ENCODE data around the gene GPHA2.

DNA sequence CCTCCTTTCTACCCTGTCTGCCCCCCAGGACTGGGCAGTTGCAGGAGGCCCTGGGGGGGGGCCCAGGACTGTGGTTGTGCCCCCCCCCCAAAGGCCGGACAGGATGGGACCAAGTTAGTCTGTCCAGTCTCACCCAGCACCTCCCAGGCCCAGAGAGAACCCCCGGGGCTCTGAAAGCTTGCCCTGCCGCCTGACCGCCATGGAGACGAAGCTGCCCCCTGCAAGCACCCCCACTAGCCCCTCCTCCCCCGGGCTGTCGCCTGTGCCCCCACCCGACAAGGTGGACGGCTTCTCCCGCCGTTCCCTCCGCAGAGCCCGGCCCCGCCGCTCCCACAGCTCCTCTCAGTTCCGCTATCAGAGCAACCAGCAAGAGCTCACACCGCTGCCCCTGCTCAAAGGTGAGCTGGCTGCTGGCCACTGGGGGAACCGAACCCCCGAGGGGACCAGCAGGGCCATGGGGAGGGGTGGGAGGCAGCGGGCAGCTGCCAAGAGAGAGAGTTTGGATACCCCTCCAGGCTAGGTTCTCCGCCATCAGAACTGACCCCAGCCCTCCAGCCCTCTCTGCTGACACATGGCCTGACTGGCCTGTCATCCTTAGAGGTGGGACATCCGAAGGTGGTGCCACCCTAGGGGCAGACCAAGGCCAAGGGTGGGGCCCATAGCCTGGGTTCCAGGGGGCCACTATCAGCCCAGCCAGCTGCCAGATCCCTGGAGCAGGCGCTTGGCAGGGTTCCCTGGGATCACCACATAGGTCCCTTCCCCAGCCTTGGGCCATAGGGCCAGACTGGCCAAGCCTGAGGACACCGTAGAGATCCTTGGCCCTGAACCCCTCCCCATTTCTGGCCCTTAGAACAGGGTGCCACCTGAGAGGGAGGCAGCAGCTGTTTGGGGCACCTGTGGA lies 9.9 kb downstream of the GPHA2 start:
- TF ChIP-seq, protein P1, sequence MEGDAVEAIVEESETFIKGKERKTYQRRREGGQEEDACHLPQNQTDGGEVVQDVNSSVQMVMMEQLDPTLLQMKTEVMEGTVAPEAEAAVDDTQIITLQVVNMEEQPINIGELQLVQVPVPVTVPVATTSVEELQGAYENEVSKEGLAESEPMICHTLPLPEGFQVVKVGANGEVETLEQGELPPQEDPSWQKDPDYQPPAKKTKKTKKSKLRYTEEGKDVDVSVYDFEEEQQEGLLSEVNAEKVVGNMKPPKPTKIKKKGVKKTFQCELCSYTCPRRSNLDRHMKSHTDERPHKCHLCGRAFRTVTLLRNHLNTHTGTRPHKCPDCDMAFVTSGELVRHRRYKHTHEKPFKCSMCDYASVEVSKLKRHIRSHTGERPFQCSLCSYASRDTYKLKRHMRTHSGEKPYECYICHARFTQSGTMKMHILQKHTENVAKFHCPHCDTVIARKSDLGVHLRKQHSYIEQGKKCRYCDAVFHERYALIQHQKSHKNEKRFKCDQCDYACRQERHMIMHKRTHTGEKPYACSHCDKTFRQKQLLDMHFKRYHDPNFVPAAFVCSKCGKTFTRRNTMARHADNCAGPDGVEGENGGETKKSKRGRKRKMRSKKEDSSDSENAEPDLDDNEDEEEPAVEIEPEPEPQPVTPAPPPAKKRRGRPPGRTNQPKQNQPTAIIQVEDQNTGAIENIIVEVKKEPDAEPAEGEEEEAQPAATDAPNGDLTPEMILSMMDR (IDR thresholded peaks at IDR 0.05; ENCODE audit: low read length): no peak
- no peak for TF ChIP-seq EZH2 (optimal IDR thresholded peaks at IDR 0.05; ENCODE audit: low read depth, low read length)
